H9 (cell line): ENCODE results near the gene RAD18. TPM values are rescaled to one million over a fixed set of nuclear protein-coding genes. Genes with fewer than 3 reads are reported as not detected.

Experiments used
- DNase-seq: peaks from one replicate; pipeline ENCODE4 v3.0.0-alpha.2; 2017
- H2AFZ ChIP-seq: one replicate; pipeline ENCODE4 v1.6.1; 2013; ENCODE audit warnings: mild to moderate bottlenecking, low read length, control low read depth, moderate library complexity
- H2AK5ac ChIP-seq: 2 replicates; pipeline ENCODE4 v1.6.1; 2013; ENCODE audit warnings: low read length, control low read depth, mixed read lengths; ENCODE audit not compliant: insufficient read length
- H2BK120ac ChIP-seq: one replicate; pipeline ENCODE4 v1.6.1; 2013; ENCODE audit warnings: low read depth, mild to moderate bottlenecking, low read length, control low read depth, inconsistent platforms; ENCODE audit not compliant: poor library complexity, severe bottlenecking
- H2BK12ac ChIP-seq: 2 replicates; pipeline ENCODE4 v1.6.1; 2013; ENCODE audit warnings: low read length, control low read depth, mixed read lengths, low read depth; ENCODE audit not compliant: insufficient read length
- H2BK15ac ChIP-seq: 2 replicates; pipeline ENCODE4 v1.6.1; 2013; ENCODE audit warnings: low read depth, low read length, control low read depth
- H2BK20ac ChIP-seq: one replicate; pipeline ENCODE4 v1.6.1; 2013; ENCODE audit warnings: low read depth, mild to moderate bottlenecking, low read length, control low read depth, inconsistent platforms; ENCODE audit not compliant: poor library complexity, severe bottlenecking
- H2BK5ac ChIP-seq: 2 replicates; pipeline ENCODE4 v1.6.1; 2013; ENCODE audit warnings: low read length, control low read depth, mixed read lengths; ENCODE audit not compliant: insufficient read length
- H3K14ac ChIP-seq: 2 replicates; pipeline ENCODE4 v1.6.1; 2013; ENCODE audit warnings: low read length, control low read depth; ENCODE audit not compliant: insufficient read depth
- H3K18ac ChIP-seq: 2 replicates; pipeline ENCODE4 v1.6.1; 2013; ENCODE audit warnings: low read depth, mild to moderate bottlenecking, mixed read lengths, low read length, control low read depth; ENCODE audit not compliant: insufficient read length
- H3K23ac ChIP-seq: 2 replicates; pipeline ENCODE4 v1.6.1; 2013; ENCODE audit warnings: low read length, control low read depth, mixed read lengths, low read depth; ENCODE audit not compliant: insufficient read length
- H3K23me2 ChIP-seq: 2 replicates; pipeline ENCODE4 v1.6.1; 2013; ENCODE audit warnings: low read depth, mild to moderate bottlenecking, mixed read lengths, low read length, control low read depth; ENCODE audit not compliant: insufficient read length, poor library complexity, severe bottlenecking
- H3K27ac ChIP-seq: 2 replicates; pipeline ENCODE4 v1.5.1; 2013; ENCODE audit warnings: low read length, control low read depth, mixed read lengths, low read depth; ENCODE audit not compliant: insufficient read length
- H3K27me3 ChIP-seq: 2 replicates; pipeline ENCODE4 v1.6.1; 2013; ENCODE audit warnings: low read length, control low read depth, inconsistent platforms; ENCODE audit not compliant: insufficient read depth
- H3K4ac ChIP-seq: 2 replicates; pipeline ENCODE4 v1.6.1; 2013; ENCODE audit warnings: low read depth, mild to moderate bottlenecking, control low read depth, inconsistent platforms, low read length, moderate library complexity
- H3K4me1 ChIP-seq: 2 replicates; pipeline ENCODE4 v1.6.1; 2013; ENCODE audit warnings: low read length, control low read depth, inconsistent platforms; ENCODE audit not compliant: insufficient read depth
- H3K4me2 ChIP-seq: 2 replicates; pipeline ENCODE4 v1.6.1; 2013; ENCODE audit warnings: low read length, control low read depth, mixed read lengths; ENCODE audit not compliant: insufficient read length, insufficient read depth
- H3K56ac ChIP-seq: 2 replicates; pipeline ENCODE4 v1.6.1; 2013; ENCODE audit warnings: low read depth, mild to moderate bottlenecking, mixed read lengths, low read length, control low read depth; ENCODE audit not compliant: insufficient read length
- H3K79me1 ChIP-seq: 2 replicates; pipeline ENCODE4 v1.6.1; 2013; ENCODE audit warnings: low read depth, mild to moderate bottlenecking, moderate library complexity, low read length, control low read depth, inconsistent platforms; ENCODE audit not compliant: insufficient read depth, poor library complexity, severe bottlenecking
- H3K79me2 ChIP-seq: 2 replicates; pipeline ENCODE4 v1.6.1; 2013; ENCODE audit warnings: low read length, control low read depth, inconsistent platforms; ENCODE audit not compliant: insufficient read depth
- H3K9ac ChIP-seq: 2 replicates; pipeline ENCODE4 v1.6.1; 2013; ENCODE audit warnings: low read length, control low read depth, mixed read lengths; ENCODE audit not compliant: insufficient read length; ENCODE audit errors: extremely low read depth
- H3K9me3 ChIP-seq: one replicate; pipeline ENCODE4 v1.6.1; 2013; ENCODE audit warnings: low read depth, low read length, inconsistent platforms; ENCODE audit not compliant: control insufficient read depth
- H3T11ph ChIP-seq: one replicate; pipeline ENCODE4 v1.6.1; 2013; ENCODE audit warnings: mild to moderate bottlenecking, low read length, control low read depth, inconsistent platforms
- H4K20me1 ChIP-seq: one replicate; pipeline ENCODE4 v1.6.1; 2013; ENCODE audit not compliant: control insufficient read depth, insufficient read length, insufficient read depth
- H4K5ac ChIP-seq: 2 replicates; pipeline ENCODE4 v1.6.1; 2013; ENCODE audit warnings: low read depth, mild to moderate bottlenecking, mixed read lengths, low read length, control low read depth; ENCODE audit not compliant: insufficient read length
- H4K8ac ChIP-seq: replicated peaks from 2 replicates; pipeline ENCODE4 v1.6.1; 2013; ENCODE audit warnings: low read length, control low read depth, mixed read lengths, low read depth; ENCODE audit not compliant: insufficient read length
- H4K91ac ChIP-seq: 2 replicates; pipeline ENCODE4 v1.6.1; 2013; ENCODE audit warnings: low read depth, mild to moderate bottlenecking, moderate library complexity, mixed read lengths, low read length, control low read depth; ENCODE audit not compliant: insufficient read length
- H3K27ac Mint-ChIP-seq, 3 experiments: 2 replicates in 2 of 3; 3 replicates in 1 of 3; pipeline ENCODE4 v1.8.0; 2020 to 2021; ENCODE audit warnings: mixed read lengths in 3 of 3, mild to moderate bottlenecking in 1 of 3, moderate library complexity in 1 of 3
- H3K27me3 Mint-ChIP-seq: 2 replicates; pipeline ENCODE4 v1.8.0; 2021; ENCODE audit warnings: low read depth, mild to moderate bottlenecking, moderate library complexity, mixed read lengths
- H3K36me3 Mint-ChIP-seq, 3 experiments: 2 replicates in 2 of 3; 3 replicates in 1 of 3; pipeline ENCODE4 v1.8.0; 2020 to 2021; ENCODE audit warnings: low read depth in 3 of 3, mixed read lengths in 3 of 3; ENCODE audit not compliant: insufficient read depth in 1 of 3
- H3K4me1 Mint-ChIP-seq, 2 experiments: 2 replicates each; pipeline ENCODE4 v1.8.0; 2020; ENCODE audit warnings: mixed read lengths in 2 of 2
- H3K4me3 Mint-ChIP-seq, 2 experiments: 2 replicates in 1 of 2; 3 replicates in 1 of 2; pipeline ENCODE4 v1.8.0; 2020 to 2021; ENCODE audit warnings: mild to moderate bottlenecking in 2 of 2, mixed read lengths in 2 of 2, moderate library complexity in 1 of 2
- H3K9me3 Mint-ChIP-seq, 2 experiments: 2 replicates in 1 of 2; 3 replicates in 1 of 2; pipeline ENCODE4 v1.8.0; 2020; ENCODE audit warnings: mild to moderate bottlenecking in 2 of 2, mixed read lengths in 2 of 2, moderate library complexity in 1 of 2
- WGBS: extraction: QIAGEN DNeasy Blood & Tissue Kit; methylation state at CpG from one replicate; pipeline ENCODE4 v1.1.7; 2013; ENCODE audit warnings: missing lambda C conversion rate, low lambda C conversion rate, mixed read lengths; ENCODE audit not compliant: insufficient read length; ENCODE audit errors: extremely low coverage; 5-methylcytosine and 5-hydroxymethylcytosine counted together
- total RNA-seq: library from RNA; stranded (reverse); gene quantifications from 2 replicates; pipeline ENCODE4 v1.2.1, GENCODE V29; 2021
- TF ChIP-seq, protein P1 (sequence below): fragments of 200-600 bp; sonication (generic); conservative IDR thresholded peaks from 3 replicates; pipeline ENCODE4 v1.8.0; 2021; ENCODE audit warnings: antibody characterized with exemption, mild to moderate bottlenecking

RAD18 gene
- total RNA-seq, 1 experiment from 2014 or later = 27.8 TPM

DNA sequence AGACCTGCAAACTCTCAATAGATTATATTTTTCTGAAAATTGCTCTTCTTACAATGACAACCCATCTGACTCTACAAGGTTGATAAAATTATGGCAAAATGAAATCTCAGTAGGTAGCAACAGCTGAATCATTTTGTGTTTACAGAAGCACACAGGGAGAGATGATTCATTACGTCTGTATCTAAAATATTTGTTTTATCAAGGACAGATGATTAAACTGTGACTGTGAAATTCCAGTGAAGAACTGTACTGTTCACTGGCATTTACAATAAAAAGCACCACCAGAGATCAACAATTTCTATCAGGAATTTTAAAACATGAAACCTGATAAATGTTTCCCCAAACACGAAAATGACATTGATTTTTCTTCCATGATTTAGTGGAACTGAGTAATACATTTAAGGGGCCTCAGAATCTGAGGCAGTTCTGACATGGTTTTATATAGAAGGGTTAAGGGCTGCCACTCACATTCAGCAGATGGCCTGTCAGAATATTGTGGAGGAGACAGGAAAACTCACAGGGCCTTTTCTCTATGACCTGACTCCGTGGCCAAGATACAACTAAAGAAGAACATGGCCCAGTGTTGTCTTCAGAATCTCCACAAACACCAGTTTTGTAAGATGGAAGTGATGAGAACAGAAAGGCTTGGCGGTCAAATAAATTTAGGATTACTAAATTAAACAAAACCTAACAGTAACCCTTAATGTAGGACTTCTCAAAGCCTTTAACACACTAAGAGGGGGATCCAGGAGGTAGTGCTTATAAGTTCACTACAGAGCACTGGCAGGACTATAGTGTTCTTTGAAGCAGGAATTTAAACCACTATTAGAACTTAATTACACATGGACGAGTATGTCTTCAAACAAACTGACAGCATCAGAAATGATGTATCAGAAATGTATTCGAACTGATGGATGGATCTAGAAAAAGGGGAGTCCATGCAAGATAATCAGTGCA lies 25.9 kb downstream of the RAD18 start:
- no peaks in the 10 kb centered on the region for H3K79me2 ChIP-seq
- no peak overlapping the region; a peak in 1 of 7 replicates for H3K27ac Mint-ChIP-seq
- no peaks in the 10 kb centered on the region for H3K27me3 Mint-ChIP-seq
- H3K56ac ChIP-seq = no peak overlapping the region
- H4K8ac ChIP-seq = no peak overlapping the region
- H2BK120ac ChIP-seq = no peak overlapping the region
- H3K23me2 ChIP-seq = no peaks in the 10 kb centered on the region
- H3K9me3 ChIP-seq = no peaks in the 10 kb centered on the region
- no peaks in the 10 kb centered on the region for H3K4me1 Mint-ChIP-seq
- peaks cover 8 to 47% (median 31%) of the 10 kb centered on the region in 3 experiments; a peak in 6 of 7 replicates for H3K36me3 Mint-ChIP-seq
- no peak overlapping the region for H4K5ac ChIP-seq
- no peak overlapping the region for H2BK5ac ChIP-seq
- no peaks in the 10 kb centered on the region for H4K20me1 ChIP-seq
- no peak overlapping the region for H2BK12ac ChIP-seq
- H2AFZ ChIP-seq = no peak overlapping the region
- no peak overlapping the region for H4K91ac ChIP-seq
- DNase-seq = no peak
- TF ChIP-seq, protein P1, sequence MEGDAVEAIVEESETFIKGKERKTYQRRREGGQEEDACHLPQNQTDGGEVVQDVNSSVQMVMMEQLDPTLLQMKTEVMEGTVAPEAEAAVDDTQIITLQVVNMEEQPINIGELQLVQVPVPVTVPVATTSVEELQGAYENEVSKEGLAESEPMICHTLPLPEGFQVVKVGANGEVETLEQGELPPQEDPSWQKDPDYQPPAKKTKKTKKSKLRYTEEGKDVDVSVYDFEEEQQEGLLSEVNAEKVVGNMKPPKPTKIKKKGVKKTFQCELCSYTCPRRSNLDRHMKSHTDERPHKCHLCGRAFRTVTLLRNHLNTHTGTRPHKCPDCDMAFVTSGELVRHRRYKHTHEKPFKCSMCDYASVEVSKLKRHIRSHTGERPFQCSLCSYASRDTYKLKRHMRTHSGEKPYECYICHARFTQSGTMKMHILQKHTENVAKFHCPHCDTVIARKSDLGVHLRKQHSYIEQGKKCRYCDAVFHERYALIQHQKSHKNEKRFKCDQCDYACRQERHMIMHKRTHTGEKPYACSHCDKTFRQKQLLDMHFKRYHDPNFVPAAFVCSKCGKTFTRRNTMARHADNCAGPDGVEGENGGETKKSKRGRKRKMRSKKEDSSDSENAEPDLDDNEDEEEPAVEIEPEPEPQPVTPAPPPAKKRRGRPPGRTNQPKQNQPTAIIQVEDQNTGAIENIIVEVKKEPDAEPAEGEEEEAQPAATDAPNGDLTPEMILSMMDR = no peak
- H3K4me1 ChIP-seq = no peaks in the 10 kb centered on the region
- H3K27me3 ChIP-seq = no peaks in the 10 kb centered on the region
- no peak overlapping the region for H2AK5ac ChIP-seq
- H3K27ac ChIP-seq = no peak overlapping the region
- H3K14ac ChIP-seq = no peak overlapping the region
- H3K18ac ChIP-seq = no peak overlapping the region
- H3K4ac ChIP-seq = no peak overlapping the region
- H3K23ac ChIP-seq = no peak overlapping the region
- no peaks in the 10 kb centered on the region for H3K79me1 ChIP-seq
- H3T11ph ChIP-seq = no peak overlapping the region
- WGBS = no CpG with 5 or more reads among the region's 6 CpGs
- H3K4me2 ChIP-seq = no peak overlapping the region
- H3K4me3 Mint-ChIP-seq = no peak overlapping the region
- H2BK15ac ChIP-seq = no peak overlapping the region
- no peak overlapping the region for H2BK20ac ChIP-seq
- no peak overlapping the region for H3K9ac ChIP-seq
- H3K9me3 Mint-ChIP-seq = no peaks in the 10 kb centered on the region
